ENCODE measurements around the gene RAI14.
"Not testable (repeated sequence)": the region's sequence is repeated elsewhere in the genome, so short reads cannot be mapped to it uniquely, and the experiment has no call there.

Gene RAI14

GRCh38 chr5:34731435-34732232, 75.5 kb downstream of the RAI14 start:
- no peak for DNase-seq (ENCODE audit: low spot score)

- no peak for DNase-seq (ENCODE audit: low spot score)
Observed at GRCh38 chr5:34734326-34734725, 78.2 kb downstream of the RAI14 start.

GRCh38 chr5:34735491-34736426, 79.6 kb downstream of the RAI14 start:
- no peak for DNase-seq (ENCODE audit: low spot score)

GRCh38 chr5:34736445-34737115, 80.5 kb downstream of the RAI14 start:
- DNase-seq (ENCODE audit: low spot score): no peak

- no peak for DNase-seq (ENCODE audit: low spot score)
Observed at GRCh38 chr5:34737731-34738130, 81.6 kb downstream of the RAI14 start.

- DNase-seq (ENCODE audit: low spot score): no peak
Observed at GRCh38 chr5:34738381-34738780, 82.3 kb downstream of the RAI14 start.

GRCh38 chr5:34740389-34740806, 84.3 kb downstream of the RAI14 start:
- DNase-seq (ENCODE audit: low spot score): no peak

- DNase-seq (ENCODE audit: low spot score): no peak
Observed at GRCh38 chr5:34742061-34742460, 85.9 kb downstream of the RAI14 start.

- DNase-seq (ENCODE audit: low spot score): no peak
Observed at GRCh38 chr5:34743878-34744277, 87.8 kb downstream of the RAI14 start.

GRCh38 chr5:34748431-34748830, 92.3 kb downstream of the RAI14 start:
- DNase-seq (ENCODE audit: low spot score): no peak

- no peak for DNase-seq (ENCODE audit: low spot score)
Observed at GRCh38 chr5:34749431-34749873, 93.3 kb downstream of the RAI14 start.

GRCh38 chr5:34750206-34750605, 94.1 kb downstream of the RAI14 start:
- no peak for DNase-seq (ENCODE audit: low spot score)

- no peak for DNase-seq (ENCODE audit: low spot score)
Observed at GRCh38 chr5:34751807-34752736, 95.9 kb downstream of the RAI14 start.

GRCh38 chr5:34753236-34753635, 97.1 kb downstream of the RAI14 start:
- DNase-seq (ENCODE audit: low spot score): not testable (repeated sequence)

- no peak for DNase-seq (ENCODE audit: low spot score)
Observed at GRCh38 chr5:34755926-34756325, 99.8 kb downstream of the RAI14 start.

GRCh38 chr5:34756781-34757624, 100.9 kb downstream of the RAI14 start:
- DNase-seq (ENCODE audit: low spot score): no peak

GRCh38 chr5:34758514-34758913, 102.4 kb downstream of the RAI14 start:
- no peak for DNase-seq (ENCODE audit: low spot score)

GRCh38 chr5:34759213-34759612, 103.1 kb downstream of the RAI14 start:
- DNase-seq (ENCODE audit: low spot score): not testable (repeated sequence)

- DNase-seq (ENCODE audit: low spot score): no peak
Observed at GRCh38 chr5:34765662-34766061, 109.5 kb downstream of the RAI14 start.

- no peak for DNase-seq (ENCODE audit: low spot score)
Observed at GRCh38 chr5:34767180-34767579, 111.1 kb downstream of the RAI14 start.

Measured in SK-N-DZ (cell line).